Tibial nerve (tissue), 3 donors: ENCODE data around the gene SCN9A.

Source experiments
- CTCF ChIP-seq, 5 experiments: fragments of 200-600 bp in 3 of 5; fragments of 450-650 bp in 2 of 5; sonication (generic) in 3 of 5; IDR thresholded peaks; one replicate each; pipeline ENCODE4 v1.5.1; 2016 to 2019; ENCODE audit warnings: antibody characterized with exemption in 5 of 5, mild to moderate bottlenecking in 3 of 5, moderate library complexity in 2 of 5
- POLR2A ChIP-seq, 2 donors: fragments of 450-650 bp; IDR thresholded peaks; one replicate each; pipeline ENCODE4 v1.6.1; 2017; ENCODE audit warnings: antibody characterized with exemption in 2 of 2, mild to moderate bottlenecking in 2 of 2, moderate library complexity in 2 of 2

- TF ChIP-seq POLR2A (IDR thresholded peaks at IDR 0.05) = no peak
- no peak for TF ChIP-seq CTCF (IDR thresholded peaks at IDR 0.05)
Measured at GRCh38 chr2:166321076-166321475, 54.7 kb downstream of the SCN9A start.
